Gastrocnemius medialis (tissue), 4 donors: Measurements from ENCODE around the gene CNTN4. TPM values are rescaled to one million over a fixed set of nuclear protein-coding genes. Genes with fewer than 3 reads are reported as not detected.

Experiments used
- ATAC-seq, 2 donors: fragments of 150-250 bp; one replicate each; pipeline ENCODE4 v1.9.1; 2016
- DNase-seq, 2 donors: peaks; one replicate each; pipeline ENCODE4 v3.0.0-alpha.2; 2019
- H3K27ac ChIP-seq, 4 donors: fragments of 200-600 bp; sonication (generic); 1 replicate in 1 of 4; 2 replicates in 3 of 4; pipeline ENCODE4 v1.5.1; 2016 to 2018; ENCODE audit warnings: mild to moderate bottlenecking in 2 of 4, moderate library complexity in 1 of 4
- H3K27me3 ChIP-seq, 3 donors: fragments of 200-600 bp; sonication (generic) in 2 of 3; 1 replicate in 1 of 3; 2 replicates in 2 of 3; pipeline versions ENCODE4 v1.5.1 to v1.6.0; 2016 to 2019; ENCODE audit warnings: mild to moderate bottlenecking in 1 of 3, moderate library complexity in 1 of 3
- H3K36me3 ChIP-seq, 2 donors: fragments of 200-600 bp; sonication (generic) in 1 of 2; one replicate each; pipeline ENCODE4 v1.5.1; 2017 to 2018
- H3K4me1 ChIP-seq, 2 donors: fragments of 200-600 bp; sonication (generic) in 1 of 2; one replicate each; pipeline ENCODE4 v1.5.1; 2016 to 2017; ENCODE audit warnings: mild to moderate bottlenecking in 2 of 2
- H3K4me3 ChIP-seq, 4 donors: fragments of 200-600 bp; sonication (generic) in 3 of 4; 1 replicate in 1 of 4; 2 replicates in 3 of 4; pipeline ENCODE4 v1.5.1; 2016 to 2019; ENCODE audit warnings: mild to moderate bottlenecking in 2 of 4
- H3K9me3 ChIP-seq, 3 donors: fragments of 200-600 bp; sonication (generic) in 2 of 3; 1 replicate in 1 of 3; 2 replicates in 2 of 3; pipeline ENCODE4 v1.5.1; 2016 to 2019
- POLR2A ChIP-seq, 2 donors: fragments of 450-650 bp; IDR thresholded peaks; one replicate each; pipeline ENCODE4 v1.6.1; 2017; ENCODE audit warnings: antibody characterized with exemption in 2 of 2, mild to moderate bottlenecking in 2 of 2, moderate library complexity in 2 of 2
- in situ Hi-C, 4 donors: fragments of 200-750 bp; cut with MboI; loops; one replicate each; pipeline versions ENCODE4 v1.15.0 to v1.8.0; 2017; ENCODE audit warnings: low sequenced_read_pairs in 4 of 4
- intact Hi-C: fragments of 100-400 bp; cut with DNase I; formaldehyde crosslinking; loops from one replicate; pipeline ENCODE4 v1.15.1; 2023; ENCODE audit warnings: low total_unique reads
- total RNA-seq, 4 donors: library from RNA; depleted of rRNA; stranded (reverse); fragments of >200 nt; gene quantifications; one replicate each; pipeline versions ENCODE4 v1.1.0 to v1.2.3, GENCODE V29; 2016
- TF ChIP-seq, protein P1 (sequence below), 5 experiments: fragments of 450-650 bp in 3 of 5; fragments of 200-600 bp in 2 of 5; sonication (generic) in 2 of 5; IDR thresholded peaks in 4 of 5; conservative IDR thresholded peaks in 1 of 5; 1 replicate in 4 of 5; 2 replicates in 1 of 5; pipeline ENCODE4 v1.5.1; 2016 to 2019; ENCODE audit warnings: antibody characterized with exemption in 5 of 5, mild to moderate bottlenecking in 3 of 5, moderate library complexity in 3 of 5

CNTN4 gene
- total RNA-seq, 4 donors from 2014 or later: 0.51 to 1.9 (median 1.4) TPM

GRCh38 chr3:2137651-2138050 is 39.0 kb downstream of the CNTN4 start:
- H3K27me3 ChIP-seq: no peaks in the 10 kb centered on the region
- no peaks in the 10 kb centered on the region for H3K9me3 ChIP-seq
- in situ Hi-C loops (no loop called here), intact Hi-C loops (no loop called here)
- no peaks in the 10 kb centered on the region for H3K4me1 ChIP-seq
- ATAC-seq: no peak
- no peak for DNase-seq
- TF ChIP-seq, protein P1, sequence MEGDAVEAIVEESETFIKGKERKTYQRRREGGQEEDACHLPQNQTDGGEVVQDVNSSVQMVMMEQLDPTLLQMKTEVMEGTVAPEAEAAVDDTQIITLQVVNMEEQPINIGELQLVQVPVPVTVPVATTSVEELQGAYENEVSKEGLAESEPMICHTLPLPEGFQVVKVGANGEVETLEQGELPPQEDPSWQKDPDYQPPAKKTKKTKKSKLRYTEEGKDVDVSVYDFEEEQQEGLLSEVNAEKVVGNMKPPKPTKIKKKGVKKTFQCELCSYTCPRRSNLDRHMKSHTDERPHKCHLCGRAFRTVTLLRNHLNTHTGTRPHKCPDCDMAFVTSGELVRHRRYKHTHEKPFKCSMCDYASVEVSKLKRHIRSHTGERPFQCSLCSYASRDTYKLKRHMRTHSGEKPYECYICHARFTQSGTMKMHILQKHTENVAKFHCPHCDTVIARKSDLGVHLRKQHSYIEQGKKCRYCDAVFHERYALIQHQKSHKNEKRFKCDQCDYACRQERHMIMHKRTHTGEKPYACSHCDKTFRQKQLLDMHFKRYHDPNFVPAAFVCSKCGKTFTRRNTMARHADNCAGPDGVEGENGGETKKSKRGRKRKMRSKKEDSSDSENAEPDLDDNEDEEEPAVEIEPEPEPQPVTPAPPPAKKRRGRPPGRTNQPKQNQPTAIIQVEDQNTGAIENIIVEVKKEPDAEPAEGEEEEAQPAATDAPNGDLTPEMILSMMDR (IDR thresholded peaks at IDR 0.05 in 4 of 5, conservative IDR thresholded peaks at IDR 0.05 in 1 of 5): no peak
- no peak for TF ChIP-seq POLR2A (IDR thresholded peaks at IDR 0.05)
- no peak overlapping the region for H3K4me3 ChIP-seq
- H3K36me3 ChIP-seq: no peaks in the 10 kb centered on the region
- H3K27ac ChIP-seq: no peak overlapping the region

GRCh38 chr3:2141482-2141881 is 42.8 kb downstream of the CNTN4 start:
- Histone ChIP-seq H3K9me3 (no peaks in the 10 kb centered on the region), H3K4me1 (no peaks in the 10 kb centered on the region), H3K27ac (no peak overlapping the region), H3K36me3 (no peaks in the 10 kb centered on the region), H3K4me3 (no peak overlapping the region), H3K27me3 (no peaks in the 10 kb centered on the region)
- ATAC-seq: no peak
- TF ChIP-seq POLR2A (IDR thresholded peaks at IDR 0.05): no peak
- TF ChIP-seq, protein P1 (IDR thresholded peaks at IDR 0.05 in 4 of 5, conservative IDR thresholded peaks at IDR 0.05 in 1 of 5): no peak
- no peak for DNase-seq
- in situ Hi-C loops: no loop called here
- intact Hi-C loops: no loop called here

GRCh38 chr3:2148561-2149340 is 50.1 kb downstream of the CNTN4 start:
- H3K27ac ChIP-seq: no peak overlapping the region
- H3K9me3 ChIP-seq: no peaks in the 10 kb centered on the region
- H3K36me3 ChIP-seq: no peaks in the 10 kb centered on the region
- DNase-seq: no peak
- in situ Hi-C loops (no loop called here), intact Hi-C loops (no loop called here)
- ATAC-seq: no peak
- no peaks in the 10 kb centered on the region for H3K4me1 ChIP-seq
- H3K27me3 ChIP-seq: no peaks in the 10 kb centered on the region
- no peak overlapping the region for H3K4me3 ChIP-seq
- TF ChIP-seq, protein P1 (IDR thresholded peaks at IDR 0.05 in 4 of 5, conservative IDR thresholded peaks at IDR 0.05 in 1 of 5): no peak
- no peak for TF ChIP-seq POLR2A (IDR thresholded peaks at IDR 0.05)

DNA sequence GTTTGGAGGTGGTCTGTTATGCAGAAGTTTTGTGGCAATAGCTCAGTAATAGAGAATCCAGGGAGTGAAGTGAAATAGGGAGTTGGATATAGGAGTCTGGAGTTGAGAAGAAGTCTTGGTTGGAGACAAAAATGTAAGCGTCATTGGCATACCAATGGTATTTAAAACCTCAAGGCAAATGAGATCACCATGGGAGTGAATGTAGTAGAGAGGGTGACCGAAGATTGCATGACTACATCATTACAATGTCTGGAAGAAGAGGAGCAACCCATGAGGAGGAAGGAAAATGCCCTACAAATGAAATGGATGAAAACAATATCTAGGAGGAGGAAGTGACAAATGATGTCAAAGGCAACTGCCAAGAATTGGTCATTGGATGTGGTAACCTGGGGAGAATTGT is 54.4 kb downstream of the CNTN4 start:
- TF ChIP-seq, protein P1 (IDR thresholded peaks at IDR 0.05 in 4 of 5, conservative IDR thresholded peaks at IDR 0.05 in 1 of 5): no peak
- no peak for TF ChIP-seq POLR2A (IDR thresholded peaks at IDR 0.05)
- no peak overlapping the region for H3K4me3 ChIP-seq
- no peak for DNase-seq
- no peaks in the 10 kb centered on the region for H3K27me3 ChIP-seq
- H3K9me3 ChIP-seq: no peaks in the 10 kb centered on the region
- H3K27ac ChIP-seq: no peak overlapping the region
- no peaks in the 10 kb centered on the region for H3K4me1 ChIP-seq
- in situ Hi-C loops: no loop called here
- H3K36me3 ChIP-seq: no peaks in the 10 kb centered on the region
- intact Hi-C loops: no loop called here
- no peak for ATAC-seq

DNA sequence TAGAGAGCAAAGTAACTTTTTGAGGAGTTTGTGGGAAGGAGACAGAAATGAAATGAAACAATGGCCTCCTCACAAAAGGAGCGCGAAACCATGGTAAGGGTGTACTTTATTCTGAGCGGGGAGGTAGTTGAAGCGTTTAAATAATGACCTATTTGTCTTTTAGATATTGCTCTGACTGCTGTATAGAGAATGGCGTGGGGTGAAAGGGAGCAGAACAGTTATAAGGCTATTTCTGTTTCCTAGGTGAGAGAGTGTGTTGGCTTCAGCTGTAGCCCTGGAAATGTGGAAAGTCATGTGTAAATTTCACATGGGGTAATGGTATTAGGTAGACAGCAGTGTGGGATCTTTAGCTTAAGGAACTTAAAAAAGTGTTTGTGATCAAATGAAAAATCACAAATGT is 54.9 kb downstream of the CNTN4 start:
- Histone ChIP-seq H3K4me1 (no peaks in the 10 kb centered on the region), H3K27ac (no peak overlapping the region), H3K4me3 (no peak overlapping the region), H3K27me3 (no peaks in the 10 kb centered on the region), H3K36me3 (no peaks in the 10 kb centered on the region), H3K9me3 (no peaks in the 10 kb centered on the region)
- TF ChIP-seq, protein P1 (IDR thresholded peaks at IDR 0.05 in 4 of 5, conservative IDR thresholded peaks at IDR 0.05 in 1 of 5): no peak
- no peak for TF ChIP-seq POLR2A (IDR thresholded peaks at IDR 0.05)
- ATAC-seq (no peak), DNase-seq (no peak)
- intact Hi-C loops (no loop called here), in situ Hi-C loops (no loop called here)
